Endothelial cell (in vitro differentiated cells): ENCODE data around the gene TEX28. TPM values are rescaled to one million over a fixed set of nuclear protein-coding genes. Genes with fewer than 3 reads are reported as not detected.
"Not testable (repeated sequence)": the region's sequence is repeated elsewhere in the genome, so short reads cannot be mapped to it uniquely, and the experiment has no call there.

ENCODE experiments used
- DNase-seq: peaks from one replicate; pipeline ENCODE4 v3.0.0; 2021; ENCODE audit warnings: low spot score
- H3K27ac Mint-ChIP-seq: one replicate; pipeline ENCODE4 v1.8.0; 2021; ENCODE audit warnings: mixed read lengths, inconsistent platforms; ENCODE audit not compliant: unreplicated experiment
- H3K27me3 Mint-ChIP-seq: one replicate; pipeline ENCODE4 v1.8.0; 2021; ENCODE audit warnings: mild to moderate bottlenecking, moderate library complexity, mixed read lengths, inconsistent platforms; ENCODE audit not compliant: unreplicated experiment
- H3K36me3 Mint-ChIP-seq: one replicate; pipeline ENCODE4 v1.8.0; 2021; ENCODE audit warnings: mild to moderate bottlenecking, low read depth, mixed read lengths, inconsistent platforms; ENCODE audit not compliant: unreplicated experiment
- H3K4me1 Mint-ChIP-seq: one replicate; pipeline ENCODE4 v1.8.0; 2021; ENCODE audit warnings: mild to moderate bottlenecking, mixed read lengths, inconsistent platforms; ENCODE audit not compliant: unreplicated experiment
- H3K4me3 Mint-ChIP-seq: one replicate; pipeline ENCODE4 v1.8.0; 2021; ENCODE audit warnings: mild to moderate bottlenecking, mixed read lengths, inconsistent platforms; ENCODE audit not compliant: unreplicated experiment
- H3K9me3 Mint-ChIP-seq: one replicate; pipeline ENCODE4 v1.8.0; 2021; ENCODE audit warnings: mixed read lengths, inconsistent platforms; ENCODE audit not compliant: unreplicated experiment
- CTCF ChIP-seq: fragments of 200-600 bp; sonication (generic); IDR thresholded peaks from one replicate; pipeline ENCODE4 v1.5.0; 2021; ENCODE audit warnings: antibody characterized with exemption; ENCODE audit not compliant: unreplicated experiment
- total RNA-seq: library from RNA; stranded (reverse); fragmentation: NEBNext Ultra II Directional; extraction: Animal tissue kit (Norgen Biotek cat#: 25700); gene quantifications from one replicate; pipeline ENCODE4 v1.2.1, GENCODE V29; 2021; ENCODE audit not compliant: unreplicated experiment

The TEX28 gene
- total RNA-seq, 1 donor from 2014 or later = not detected

- DNase-seq = no peak
- H3K9me3 Mint-ChIP-seq = no peaks in the 10 kb centered on the region
- no peak overlapping the region for H3K27ac Mint-ChIP-seq
- no peaks in the 10 kb centered on the region for H3K36me3 Mint-ChIP-seq
- no peaks in the 10 kb centered on the region for H3K27me3 Mint-ChIP-seq
- TF ChIP-seq CTCF = no peak
- no peak overlapping the region for H3K4me3 Mint-ChIP-seq
- peaks cover 3% of the 10 kb centered on the region for H3K4me1 Mint-ChIP-seq
Observed at GRCh38 chrX:154305541-154306205, 10.7 kb upstream of the TEX28 start.

GRCh38 chrX:154304846-154305245, 9.9 kb upstream of the TEX28 start:
- H3K27ac Mint-ChIP-seq = no peak overlapping the region
- H3K9me3 Mint-ChIP-seq = no peaks in the 10 kb centered on the region
- DNase-seq = no peak
- no peak overlapping the region for H3K4me3 Mint-ChIP-seq
- peaks cover 3% of the 10 kb centered on the region for H3K4me1 Mint-ChIP-seq
- H3K27me3 Mint-ChIP-seq = no peaks in the 10 kb centered on the region
- TF ChIP-seq CTCF = no peak
- H3K36me3 Mint-ChIP-seq = no peaks in the 10 kb centered on the region

- Mint-ChIP-seq H3K36me3 (no peaks in the 10 kb centered on the region), H3K27ac (no peak overlapping the region), H3K27me3 (no peaks in the 10 kb centered on the region), H3K4me1 (peaks cover under 1% of the 10 kb centered on the region), H3K4me3 (no peak overlapping the region), H3K9me3 (no peaks in the 10 kb centered on the region)
- no peak for DNase-seq
- TF ChIP-seq CTCF = no peak
Observed at GRCh38 chrX:154303476-154303875, 8.6 kb upstream of the TEX28 start.

- not testable (repeated sequence) for DNase-seq, H3K4me3 Mint-ChIP-seq, H3K36me3 Mint-ChIP-seq, H3K4me1 Mint-ChIP-seq, H3K27me3 Mint-ChIP-seq, H3K9me3 Mint-ChIP-seq, H3K27ac Mint-ChIP-seq
Observed at GRCh38 chrX:154302998-154303397, 8.1 kb upstream of the TEX28 start.

GRCh38 chrX:154300816-154301215, 5.9 kb upstream of the TEX28 start:
- no peak for TF ChIP-seq CTCF
- Mint-ChIP-seq H3K4me1 (no peaks in the 10 kb centered on the region), H3K36me3 (no peaks in the 10 kb centered on the region), H3K27ac (no peak overlapping the region), H3K4me3 (no peak overlapping the region), H3K9me3 (no peaks in the 10 kb centered on the region), H3K27me3 (no peaks in the 10 kb centered on the region)
- no peak for DNase-seq
